Psoas muscle (tissue), 8 donors: ENCODE results near the gene HMCN2. TPM values are rescaled to one million over a fixed set of nuclear protein-coding genes. Genes with fewer than 3 reads are reported as not detected.

Experiments
- ATAC-seq, 4 donors: fragments of 200-7000 bp; cut with Tn5 transposase; one replicate each; pipeline ENCODE4 v1.9.1; 2020; ENCODE audit warnings: moderate library complexity in 3 of 4, mild to moderate bottlenecking in 2 of 4
- DNase-seq, 2 donors: peaks; one replicate each; pipeline ENCODE4 v3.0.0-alpha.2; 2020
- H3K27ac ChIP-seq: fragments of 200-600 bp; one replicate; pipeline ENCODE4 v1.8.0; 2022
- H3K27me3 ChIP-seq, 3 donors: fragments of 200-600 bp in 1 of 3; one replicate each; pipeline versions ENCODE4 v1.6.1 to v1.8.0; 2013 to 2022; ENCODE audit warnings: low read length in 2 of 3, mild to moderate bottlenecking in 2 of 3, moderate library complexity in 1 of 3; ENCODE audit not compliant: insufficient read depth in 3 of 3
- H3K36me3 ChIP-seq, 2 donors: fragments of 200-600 bp in 1 of 2; one replicate each; pipeline versions ENCODE4 v1.6.1 to v1.8.0; 2013 to 2022; ENCODE audit warnings: low read depth in 1 of 2, mild to moderate bottlenecking in 1 of 2, moderate library complexity in 1 of 2; ENCODE audit not compliant: insufficient read depth in 1 of 2
- H3K4me1 ChIP-seq: fragments of 200-600 bp; one replicate; pipeline ENCODE4 v1.8.0; 2022
- H3K4me3 ChIP-seq: fragments of 200-600 bp; one replicate; pipeline ENCODE4 v1.8.0; 2022; ENCODE audit warnings: mild to moderate bottlenecking
- H3K9me3 ChIP-seq: fragments of 200-600 bp; one replicate; pipeline ENCODE4 v1.8.0; 2022
- WGBS, 3 donors: extraction: QIAGEN DNeasy Blood & Tissue Kit; methylation state at CpG; one replicate each; pipeline versions ENCODE4 v1.1.6 to v1.1.7; 2013; 5-methylcytosine and 5-hydroxymethylcytosine counted together
- intact Hi-C, 2 donors: fragments of 100-400 bp; cut with DNase I; formaldehyde crosslinking; loops; one replicate each; pipeline versions ENCODE4 v1.11.0 to v1.14.2; 2022
- polyA plus RNA-seq, 3 donors: library from polyadenylated mRNA; stranded (reverse); fragments of 200-250 nt; gene quantifications; one replicate each; pipeline ENCODE4 v1.2.3, GENCODE V29; 2013
- total RNA-seq, 4 donors: library from RNA; stranded (reverse); fragmentation: NEBNext Ultra II Directional in 2 of 4; extraction: Animal tissue kit (Norgen Biotek cat#: 25700) in 2 of 4; gene quantifications; one replicate each; pipeline versions ENCODE4 v1.2.1 to v1.2.4, GENCODE V29; 2021 to 2023
- TF ChIP-seq, protein P1 (sequence below): fragments of 200-600 bp; IDR thresholded peaks from one replicate; pipeline ENCODE4 v1.8.0; 2022; ENCODE audit warnings: antibody characterized with exemption
- donor health status: healthy with polysubstance abuse.
- donor health status: DM: no; HTN: no; CAD: no; lungs with moderate emphysema.
- donor health status: Bipolar disorder and iron deficiency.
- donor health status: healthy.
- donor health status: DM: yes; HTN: yes; CAD: no.
- donor health status: DM: no; HTN: no; CAD: no.
- donor health status: DM: no; HTN: no; CAD: no.
- donor health status: DM: yes; HTN: yes; CAD: no.

Gene HMCN2
- total and polyA plus RNA-seq, 7 donors, result 3.6 to 13.2 (median 6.7) TPM

DNA sequence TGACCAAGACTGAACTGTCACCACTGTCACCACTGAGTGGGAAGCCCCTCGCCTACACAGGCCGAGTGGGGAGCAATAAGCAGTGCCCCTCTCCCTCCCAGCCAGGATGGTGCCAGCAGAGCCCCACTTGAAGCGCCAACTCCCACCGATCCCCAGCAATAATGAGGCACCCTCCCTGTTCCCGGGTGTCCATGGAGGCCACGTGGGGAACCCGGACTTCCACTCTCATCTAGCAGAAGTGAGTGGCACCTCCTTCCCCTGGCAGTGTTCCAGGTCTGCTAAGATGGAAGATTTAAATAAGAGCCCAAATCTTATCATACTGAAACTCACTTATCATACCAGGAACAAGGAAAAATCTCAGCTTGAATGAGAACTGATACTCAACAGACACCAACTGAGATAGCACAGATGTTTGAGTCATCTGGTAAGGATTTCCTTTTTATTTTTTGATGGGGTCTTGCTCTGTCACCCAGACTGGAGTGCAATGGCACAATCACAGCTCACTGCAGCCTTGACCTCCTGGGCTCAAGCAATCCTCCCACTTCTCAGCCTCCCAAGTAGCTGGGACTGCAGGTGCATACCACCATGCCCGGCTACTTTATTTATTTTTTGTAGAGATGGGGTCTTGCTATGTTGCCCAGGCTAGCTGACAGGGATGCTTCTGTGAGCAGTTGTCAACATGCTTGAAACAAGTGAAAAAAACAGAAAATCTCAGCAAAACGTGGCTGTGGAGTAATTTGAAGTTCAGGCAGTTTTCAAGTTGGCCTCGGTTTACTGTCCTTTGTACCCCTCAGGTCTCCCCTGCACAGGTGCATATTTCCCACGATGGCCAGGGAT lies 149.6 kb downstream of the HMCN2 start:
- TF ChIP-seq, protein P1, sequence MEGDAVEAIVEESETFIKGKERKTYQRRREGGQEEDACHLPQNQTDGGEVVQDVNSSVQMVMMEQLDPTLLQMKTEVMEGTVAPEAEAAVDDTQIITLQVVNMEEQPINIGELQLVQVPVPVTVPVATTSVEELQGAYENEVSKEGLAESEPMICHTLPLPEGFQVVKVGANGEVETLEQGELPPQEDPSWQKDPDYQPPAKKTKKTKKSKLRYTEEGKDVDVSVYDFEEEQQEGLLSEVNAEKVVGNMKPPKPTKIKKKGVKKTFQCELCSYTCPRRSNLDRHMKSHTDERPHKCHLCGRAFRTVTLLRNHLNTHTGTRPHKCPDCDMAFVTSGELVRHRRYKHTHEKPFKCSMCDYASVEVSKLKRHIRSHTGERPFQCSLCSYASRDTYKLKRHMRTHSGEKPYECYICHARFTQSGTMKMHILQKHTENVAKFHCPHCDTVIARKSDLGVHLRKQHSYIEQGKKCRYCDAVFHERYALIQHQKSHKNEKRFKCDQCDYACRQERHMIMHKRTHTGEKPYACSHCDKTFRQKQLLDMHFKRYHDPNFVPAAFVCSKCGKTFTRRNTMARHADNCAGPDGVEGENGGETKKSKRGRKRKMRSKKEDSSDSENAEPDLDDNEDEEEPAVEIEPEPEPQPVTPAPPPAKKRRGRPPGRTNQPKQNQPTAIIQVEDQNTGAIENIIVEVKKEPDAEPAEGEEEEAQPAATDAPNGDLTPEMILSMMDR, result no peak
- no peaks in the 10 kb centered on the region for H3K9me3 ChIP-seq
- intact Hi-C loops, result no loop called here
- no peak for ATAC-seq
- H3K36me3 ChIP-seq, result no peaks in the 10 kb centered on the region
- H3K27ac ChIP-seq, result no peak overlapping the region
- 69 to 76% (median 70%) methylated on average over 11 of the region's 11 CpGs for WGBS, 3 donors
- H3K27me3 ChIP-seq, result peaks cover 0 to 10% (median 0%) of the 10 kb centered on the region in 3 donors
- H3K4me3 ChIP-seq, result no peak overlapping the region
- no peak for DNase-seq
- H3K4me1 ChIP-seq, result no peaks in the 10 kb centered on the region

DNA sequence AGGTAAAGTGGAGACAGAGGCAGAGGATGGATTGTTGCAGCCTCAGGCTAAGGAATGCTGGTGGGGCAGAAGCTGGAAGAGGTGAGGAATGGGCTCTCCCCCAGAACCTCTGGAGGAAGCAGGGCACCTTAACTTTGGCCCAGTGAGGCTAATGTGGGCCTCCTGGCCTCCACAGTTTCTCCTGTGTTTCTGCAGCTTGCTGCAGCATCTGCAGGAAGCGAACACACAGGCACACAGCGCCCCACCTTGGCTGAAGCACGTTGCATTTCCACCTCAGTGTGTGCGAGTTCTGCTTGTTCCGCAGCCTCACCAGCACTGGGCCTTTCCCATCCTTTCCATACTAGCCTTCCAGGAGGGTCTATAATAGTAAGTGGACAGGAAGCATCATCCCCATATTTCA lies 152.0 kb downstream of the HMCN2 start:
- TF ChIP-seq, protein P1, result no peak
- H3K27me3 ChIP-seq, result peaks cover 0 to 18% (median 0%) of the 10 kb centered on the region in 3 donors
- WGBS, 3 donors, result 80 to 87% (median 81%) methylated on average over 5 of the region's 5 CpGs
- H3K9me3 ChIP-seq, result no peaks in the 10 kb centered on the region
- no peak overlapping the region for H3K4me3 ChIP-seq
- H3K36me3 ChIP-seq, result no peaks in the 10 kb centered on the region
- no peak overlapping the region for H3K27ac ChIP-seq
- peak in 1 of 2 donors; percentile 30 for DNase-seq
- ATAC-seq, result no peak
- intact Hi-C loops, result no loop called here
- H3K4me1 ChIP-seq, result no peaks in the 10 kb centered on the region

DNA sequence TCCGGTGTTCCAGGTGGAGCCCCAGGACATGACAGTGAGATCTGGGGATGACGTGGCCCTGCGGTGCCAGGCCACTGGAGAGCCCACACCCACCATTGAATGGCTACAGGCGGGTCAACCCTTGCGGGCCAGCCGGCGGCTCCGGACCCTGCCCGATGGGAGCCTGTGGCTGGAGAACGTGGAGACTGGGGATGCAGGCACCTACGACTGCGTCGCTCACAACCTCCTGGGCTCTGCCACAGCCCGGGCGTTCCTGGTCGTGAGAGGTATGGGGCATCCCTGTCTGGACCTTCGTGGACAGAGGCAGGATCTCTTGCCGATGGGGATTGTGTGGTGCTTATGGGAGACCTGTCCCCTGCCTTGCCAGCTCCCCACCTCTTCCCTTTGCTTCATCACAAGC lies 153.2 kb downstream of the HMCN2 start:
- no peak for ATAC-seq
- H3K9me3 ChIP-seq, result no peaks in the 10 kb centered on the region
- intact Hi-C loops, result no loop called here
- no peaks in the 10 kb centered on the region for H3K4me1 ChIP-seq
- H3K4me3 ChIP-seq, result no peak overlapping the region
- peaks cover 0 to 18% (median 0%) of the 10 kb centered on the region in 3 donors for H3K27me3 ChIP-seq
- H3K36me3 ChIP-seq, result no peaks in the 10 kb centered on the region
- H3K27ac ChIP-seq, result no peak overlapping the region
- TF ChIP-seq, protein P1, result no peak
- WGBS, 3 donors, result 91 to 95% (median 95%) methylated on average over 17 to 18 of the region's 18 CpGs
- DNase-seq, result no peak

DNA sequence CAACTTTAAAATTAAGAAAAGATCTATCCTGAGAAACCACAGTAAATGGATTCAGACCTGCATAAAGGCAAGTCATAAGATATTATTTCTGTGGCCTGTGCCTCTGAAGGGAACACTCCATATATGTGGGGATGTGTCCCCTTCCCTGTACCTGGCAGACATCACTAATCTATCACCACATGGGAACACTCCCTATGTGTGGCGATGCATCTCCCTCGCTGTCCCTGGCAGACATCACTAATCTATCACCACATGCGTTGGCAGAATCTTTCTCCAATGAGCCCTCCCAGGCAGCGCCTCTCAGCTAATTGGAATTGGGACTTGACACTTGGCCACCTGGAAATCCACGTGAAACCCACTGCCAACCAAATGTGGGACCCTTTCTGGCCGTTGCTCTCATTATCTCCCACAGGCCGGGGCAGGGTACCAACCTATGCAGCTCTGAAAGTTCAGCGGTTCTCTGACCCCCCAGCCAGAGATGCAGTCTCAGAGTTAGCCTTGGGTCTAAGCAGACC lies 154.0 kb downstream of the HMCN2 start:
- TF ChIP-seq, protein P1, result no peak
- WGBS, 3 donors, result 78 to 85% (median 82%) methylated on average over 8 of the region's 8 CpGs
- intact Hi-C loops, result no loop called here
- DNase-seq (no peak), ATAC-seq (no peak)
- no peaks in the 10 kb centered on the region for H3K36me3 ChIP-seq
- H3K27me3 ChIP-seq, result peaks cover 0 to 19% (median 0%) of the 10 kb centered on the region in 3 donors
- no peaks in the 10 kb centered on the region for H3K9me3 ChIP-seq
- H3K4me1 ChIP-seq, result no peaks in the 10 kb centered on the region
- H3K4me3 ChIP-seq, result no peak overlapping the region
- H3K27ac ChIP-seq, result no peak overlapping the region
